ACHN (cell line): ENCODE data around the gene CD74.

Experiments
- DNase-seq: peaks from one replicate; pipeline ENCODE4 v3.0.0-alpha.2; 2015
- in situ Hi-C: cut with HindIII; loops from 2 replicates; pipeline ENCODE4 v1.10.0; 2017; ENCODE audit warnings: low sequenced_read_pairs, low pct_ligation_motif_present, low pct_unique_long_range_greater_than_20kb

Gene CD74

DNA sequence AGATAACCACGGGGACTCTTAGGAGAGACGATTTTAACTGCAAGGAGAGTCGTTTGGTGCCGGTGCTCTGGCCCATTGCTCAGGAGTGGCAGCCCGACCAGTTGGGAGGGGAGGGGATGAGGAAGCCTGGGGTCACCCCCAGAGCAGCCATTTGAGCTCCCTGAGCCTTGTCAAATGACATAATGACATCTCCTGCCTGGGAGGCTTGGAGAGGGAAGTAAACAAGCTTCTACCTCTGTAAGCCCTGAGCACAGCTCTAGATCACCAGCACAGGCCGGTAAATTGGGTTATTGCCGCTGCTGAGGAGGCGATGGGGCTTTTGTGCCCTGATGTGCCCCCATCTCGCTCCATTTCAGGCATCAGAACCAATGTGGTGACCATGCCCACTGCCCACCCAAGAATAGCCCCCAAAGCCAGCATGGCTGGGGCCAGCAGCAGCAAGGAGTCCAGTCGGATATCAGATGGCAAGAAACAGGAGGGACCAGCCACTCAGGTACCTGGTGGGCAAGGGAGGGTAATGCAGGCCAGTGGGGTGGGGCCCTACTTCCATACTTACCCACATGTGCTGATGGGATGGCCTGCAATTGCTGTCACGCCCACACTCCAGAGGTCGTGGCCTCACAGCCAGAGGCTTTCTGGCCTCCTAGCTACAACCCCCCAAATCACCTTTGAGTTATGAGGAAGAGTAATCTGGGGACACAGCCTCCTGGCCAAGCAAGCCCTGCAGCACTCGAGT, 23.0 kb downstream of the CD74 start:
- in situ Hi-C loops = no loop called here
- no peak for DNase-seq

DNA sequence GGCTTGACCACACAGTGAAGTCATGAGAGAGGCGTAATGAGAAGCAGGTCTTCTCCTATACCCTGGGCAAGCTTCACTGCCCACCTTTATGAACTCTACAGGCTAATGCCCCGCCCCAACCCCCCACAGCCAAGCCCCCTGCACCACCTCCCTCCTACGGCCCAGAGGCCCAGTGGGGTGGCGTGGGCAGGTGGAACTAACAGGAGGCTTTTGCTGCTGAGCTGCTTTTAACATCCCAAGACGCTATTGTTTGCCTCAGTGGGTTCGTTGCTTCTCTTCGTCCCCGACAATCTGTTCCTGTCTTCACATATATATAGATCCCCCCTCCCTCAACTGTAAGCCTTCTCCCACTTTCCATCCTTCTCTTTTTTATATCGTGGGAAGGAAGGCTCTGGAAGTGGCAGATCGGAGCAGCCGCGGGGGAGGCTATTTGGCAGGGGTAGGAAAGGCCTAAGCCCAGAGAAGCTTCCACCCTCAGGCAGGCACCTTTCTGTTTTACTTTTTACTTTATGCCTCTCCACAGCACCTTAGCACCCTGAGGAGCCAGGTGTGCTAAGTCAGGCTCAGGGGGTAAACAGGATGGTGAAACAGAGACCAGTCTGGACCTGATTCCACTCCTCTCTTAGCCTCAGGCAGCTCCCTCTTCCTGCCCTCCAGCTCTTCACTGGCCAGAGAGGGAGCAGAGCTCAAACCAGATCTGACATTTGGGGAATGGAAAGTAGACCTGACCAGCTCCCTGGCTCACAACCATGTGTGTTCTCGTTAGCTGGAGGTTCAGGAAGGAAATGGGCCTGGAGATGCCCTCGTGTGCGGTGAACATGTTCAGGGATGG, 26.5 kb downstream of the CD74 start:
- DNase-seq = no peak
- in situ Hi-C loops = no loop called here

DNA sequence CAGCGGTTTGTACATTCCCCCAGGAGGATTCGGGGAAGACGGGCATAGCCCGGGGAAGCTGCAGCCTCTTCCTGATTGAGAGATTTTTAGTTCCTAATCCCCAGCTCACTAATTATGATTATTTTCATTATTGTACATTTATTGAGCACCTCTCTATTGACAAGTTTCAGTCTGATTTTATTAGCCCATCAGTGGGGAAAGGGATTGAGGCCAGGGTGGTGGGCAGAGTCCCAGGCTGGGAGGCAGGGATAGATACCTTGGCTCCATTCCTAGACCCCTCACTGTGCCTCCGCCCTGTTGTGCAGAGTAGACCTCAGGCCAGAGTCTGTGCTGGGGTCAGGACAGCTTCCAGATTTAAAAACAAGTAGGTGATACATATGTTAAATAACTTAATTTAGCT, 28.0 kb downstream of the CD74 start:
- in situ Hi-C loops = no loop called here
- no peak for DNase-seq

DNA sequence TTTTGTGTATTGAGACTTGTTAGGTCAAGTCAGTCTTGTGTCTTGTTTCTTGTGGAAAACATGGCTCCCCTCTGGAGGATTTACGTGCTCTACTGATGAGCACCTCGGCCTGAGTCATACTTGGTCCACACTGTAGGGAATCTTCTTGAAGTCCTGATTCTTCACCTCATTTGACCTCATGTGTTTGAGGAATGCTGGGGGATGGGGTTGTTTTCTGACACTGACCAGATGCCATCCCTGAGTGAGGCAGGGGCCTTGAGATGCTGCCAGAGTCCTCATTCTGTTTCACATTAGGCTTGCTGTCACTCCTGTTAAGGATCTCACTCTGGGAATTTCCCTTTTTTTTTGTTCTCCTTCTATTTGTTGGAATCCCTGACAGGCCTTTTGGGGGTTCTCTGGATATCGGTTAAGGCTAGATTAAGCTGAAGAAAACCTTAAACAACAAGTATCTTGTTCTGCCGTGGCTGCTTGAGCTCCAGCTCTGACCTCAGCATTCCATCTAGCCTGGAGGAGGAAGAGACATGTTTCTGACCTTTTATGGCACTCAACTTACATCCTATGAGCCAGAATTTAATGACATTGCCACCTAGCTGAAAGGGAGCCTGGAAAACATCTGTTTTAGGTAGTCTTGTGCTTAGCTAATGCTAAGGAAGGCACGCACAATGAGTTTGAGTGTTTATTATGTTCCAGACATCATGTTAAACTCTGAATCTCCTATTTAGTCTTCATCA, 34.6 kb downstream of the CD74 start:
- in situ Hi-C loops = no loop called here
- peak; percentile 21 for DNase-seq

DNA sequence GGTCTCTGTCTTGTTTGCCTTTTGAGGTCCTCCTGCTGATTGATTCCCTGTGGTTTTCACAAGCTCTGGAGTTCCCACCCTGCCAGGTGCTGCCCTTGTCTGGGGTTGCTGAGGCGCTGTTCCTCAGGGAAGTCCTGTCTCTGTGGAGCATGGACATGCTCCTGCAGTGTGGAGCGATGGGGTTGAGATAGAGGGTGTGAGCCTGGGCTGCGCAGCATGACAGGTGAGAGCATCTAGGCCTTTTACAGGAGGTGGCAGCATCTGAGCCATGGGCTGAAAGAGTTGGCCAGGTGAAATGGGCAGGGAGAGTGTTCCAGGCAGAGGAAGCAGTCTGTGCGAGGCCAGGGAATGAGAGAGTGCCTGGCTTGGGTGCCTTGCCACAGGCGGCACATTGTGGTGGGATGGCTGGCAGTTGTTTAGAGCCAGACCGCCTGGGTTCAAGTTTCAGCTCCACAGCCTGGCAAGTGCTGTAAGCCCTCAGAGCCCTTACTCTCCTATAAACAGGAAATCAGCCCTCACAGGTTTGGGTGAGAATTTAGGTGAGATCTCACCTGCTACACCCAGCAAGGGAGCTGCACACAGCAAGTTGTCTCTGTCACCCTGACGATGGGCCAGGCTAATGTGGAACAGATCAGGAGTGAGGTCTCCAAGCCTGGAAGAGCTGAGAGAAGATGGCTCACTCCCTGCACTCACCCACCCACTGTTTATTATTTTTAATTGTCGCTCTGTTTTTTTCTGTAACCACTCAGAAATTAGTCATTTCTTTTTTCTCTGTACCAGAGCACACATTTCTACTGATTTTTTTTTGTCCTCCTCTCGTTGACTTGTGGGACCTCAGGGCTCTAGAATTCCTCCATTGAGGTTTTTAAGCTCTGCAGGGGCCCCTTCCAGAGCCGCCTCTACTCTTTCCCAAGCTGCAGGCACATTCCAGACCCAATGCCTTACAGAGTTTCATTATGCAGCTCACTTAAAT, 35.6 kb downstream of the CD74 start:
- no peak for DNase-seq
- in situ Hi-C loops = no loop called here

DNA sequence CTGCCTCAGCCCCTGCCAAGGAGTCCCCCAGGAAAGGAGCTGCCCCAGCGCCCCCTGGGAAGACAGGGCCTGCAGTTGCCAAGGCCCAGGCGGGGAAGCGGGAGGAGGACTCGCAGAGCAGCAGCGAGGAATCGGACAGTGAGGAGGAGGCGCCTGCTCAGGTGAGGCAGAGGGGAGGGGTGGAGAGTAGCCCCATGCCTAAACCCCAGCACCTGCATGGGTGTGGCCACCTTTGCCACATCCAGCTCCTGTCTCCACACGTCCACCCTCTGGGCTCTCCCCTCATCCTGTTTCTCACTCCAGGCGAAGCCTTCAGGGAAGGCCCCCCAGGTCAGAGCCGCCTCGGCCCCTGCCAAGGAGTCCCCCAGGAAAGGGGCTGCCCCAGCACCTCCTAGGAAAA, 38.1 kb downstream of the CD74 start:
- in situ Hi-C loops = no loop called here
- no peak for DNase-seq

DNA sequence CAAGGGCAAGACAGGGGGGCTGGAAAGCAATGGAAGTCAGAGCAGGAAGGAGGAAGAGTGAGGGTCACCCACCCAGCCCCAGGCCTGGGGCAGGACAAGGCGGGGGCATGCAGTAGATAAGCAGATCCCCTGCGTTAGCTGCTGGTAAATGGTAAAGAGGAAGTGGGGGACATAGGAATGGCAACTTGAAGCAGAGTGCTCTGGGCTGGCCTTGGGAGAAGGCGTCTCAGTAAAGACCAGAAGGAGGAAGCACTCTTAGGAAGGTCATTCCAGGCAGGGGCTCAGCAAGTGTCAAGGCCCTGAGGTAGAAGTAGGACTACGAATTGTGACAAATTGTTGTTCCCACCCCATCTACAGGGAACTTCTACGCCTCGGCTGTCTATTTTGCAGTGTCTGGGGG, 40.1 kb downstream of the CD74 start:
- in situ Hi-C loops = no loop called here
- no peak for DNase-seq

DNA sequence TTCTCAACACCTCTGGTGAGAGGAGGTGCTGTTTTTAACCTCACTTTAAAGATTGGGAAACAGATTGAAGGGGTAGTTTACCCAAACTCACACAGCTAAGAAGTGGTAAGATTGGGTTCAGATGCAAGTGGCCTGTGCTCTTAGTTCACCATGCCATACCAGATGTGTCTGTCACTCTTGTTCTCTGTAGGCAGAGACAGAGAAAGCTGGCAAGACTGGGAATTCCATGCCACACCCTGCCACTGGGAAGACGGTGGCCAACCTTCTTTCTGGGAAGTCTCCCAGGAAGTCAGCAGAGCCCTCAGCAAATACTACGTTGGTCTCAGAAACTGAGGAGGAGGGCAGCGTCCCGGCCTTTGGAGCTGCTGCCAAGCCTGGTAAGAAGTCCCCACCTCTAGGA, 44.2 kb downstream of the CD74 start:
- no peak for DNase-seq
- in situ Hi-C loops = no loop called here

DNA sequence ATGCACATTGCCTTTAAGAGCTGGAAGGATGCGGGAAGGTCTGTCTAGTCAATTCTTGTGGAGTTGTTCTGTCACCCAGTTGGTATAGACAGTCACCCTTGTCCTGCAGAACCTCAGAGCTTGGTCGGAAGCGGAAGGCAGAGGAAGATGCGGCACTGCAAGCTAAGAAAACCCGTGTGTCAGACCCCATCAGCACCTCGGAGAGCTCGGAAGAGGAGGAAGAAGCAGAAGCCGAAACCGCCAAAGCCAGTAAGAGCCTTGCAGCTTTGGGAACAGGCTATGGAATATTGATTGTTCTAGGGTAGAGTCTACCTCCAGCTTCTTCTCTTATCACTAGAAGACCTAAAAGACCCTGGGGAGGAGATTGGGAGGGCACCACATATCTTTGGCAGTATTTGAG, 48.7 kb downstream of the CD74 start:
- no peak for DNase-seq
- in situ Hi-C loops = no loop called here

DNA sequence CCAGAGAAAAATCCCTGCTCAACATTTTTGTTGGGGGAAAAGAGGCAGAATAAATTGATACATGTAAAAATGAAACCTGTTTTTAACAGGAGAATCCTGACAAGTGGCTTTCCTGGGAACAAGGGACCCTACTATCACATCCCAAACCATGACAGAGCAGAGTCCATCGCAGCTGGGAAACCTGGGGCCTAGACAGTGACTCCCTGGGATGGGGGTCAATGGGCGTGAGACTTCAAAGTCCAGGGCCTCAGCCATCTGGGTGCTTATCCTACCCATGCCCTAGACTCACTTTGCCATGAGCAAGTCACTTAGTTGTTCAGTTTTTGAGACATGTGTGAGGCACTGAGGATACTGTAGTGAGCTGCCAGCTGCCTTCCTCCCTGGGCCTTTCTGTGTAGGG, 49.5 kb downstream of the CD74 start:
- in situ Hi-C loops = no loop called here
- DNase-seq = no peak

DNA sequence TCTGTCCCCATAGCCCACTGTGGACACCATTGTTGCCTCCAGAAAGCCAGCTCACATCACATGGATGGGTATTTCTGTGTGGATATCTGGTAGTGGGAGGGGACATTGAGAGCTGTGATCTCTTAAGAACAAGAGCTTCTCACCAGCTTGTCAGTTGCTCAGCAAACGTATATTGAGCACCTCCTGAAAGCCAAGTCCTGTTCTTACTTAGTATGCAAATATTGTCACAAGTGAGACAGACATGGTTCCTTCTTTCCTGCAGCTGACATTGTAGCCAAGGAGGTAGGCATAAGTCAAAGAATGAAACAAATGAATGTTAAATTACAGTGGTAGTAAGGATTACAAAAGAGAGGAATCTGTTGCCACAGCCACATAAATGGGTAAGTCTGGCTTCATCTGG, 51.4 kb downstream of the CD74 start:
- DNase-seq = no peak
- in situ Hi-C loops = no loop called here

DNA sequence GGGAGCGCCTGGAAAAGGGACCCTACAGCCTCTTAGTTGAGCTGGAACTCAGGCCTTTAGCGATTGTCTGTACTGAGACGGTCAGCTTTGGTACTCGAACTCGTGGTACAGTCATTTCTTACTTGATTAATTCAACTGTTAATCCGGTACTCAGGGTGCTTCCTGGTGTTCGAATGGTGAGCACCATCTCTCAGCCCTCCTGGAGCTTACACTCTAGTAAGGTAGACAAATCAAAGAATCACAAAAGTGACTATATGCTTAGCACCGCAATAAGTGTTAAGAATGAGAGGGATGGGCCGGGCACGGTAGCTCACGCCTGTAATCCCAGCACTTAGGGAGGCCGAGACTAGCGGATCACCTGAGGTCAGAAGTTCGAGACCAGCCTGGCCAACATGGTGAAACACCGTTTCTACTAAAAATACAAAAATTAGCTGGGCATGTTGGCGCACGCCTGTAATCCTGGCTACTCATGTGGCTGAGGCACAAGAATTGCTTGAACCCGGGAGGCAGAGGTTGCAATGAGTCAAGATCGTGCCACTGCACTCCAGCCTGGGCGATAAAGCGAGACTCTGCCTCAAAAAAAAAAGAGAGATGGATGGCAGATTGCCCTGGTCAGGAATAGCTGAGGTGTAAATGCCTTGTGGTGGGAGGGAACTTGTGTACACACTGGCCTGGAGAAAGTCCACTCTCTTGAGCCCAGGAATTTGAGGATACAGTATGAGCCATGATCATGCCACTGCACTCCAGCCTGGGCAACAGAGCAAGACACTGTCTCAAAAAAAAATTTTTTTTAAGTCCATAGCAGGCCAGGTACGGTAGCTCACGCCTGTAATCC, 54.2 kb downstream of the CD74 start:
- peak; percentile 48 for DNase-seq
- in situ Hi-C loops = no loop called here

DNA sequence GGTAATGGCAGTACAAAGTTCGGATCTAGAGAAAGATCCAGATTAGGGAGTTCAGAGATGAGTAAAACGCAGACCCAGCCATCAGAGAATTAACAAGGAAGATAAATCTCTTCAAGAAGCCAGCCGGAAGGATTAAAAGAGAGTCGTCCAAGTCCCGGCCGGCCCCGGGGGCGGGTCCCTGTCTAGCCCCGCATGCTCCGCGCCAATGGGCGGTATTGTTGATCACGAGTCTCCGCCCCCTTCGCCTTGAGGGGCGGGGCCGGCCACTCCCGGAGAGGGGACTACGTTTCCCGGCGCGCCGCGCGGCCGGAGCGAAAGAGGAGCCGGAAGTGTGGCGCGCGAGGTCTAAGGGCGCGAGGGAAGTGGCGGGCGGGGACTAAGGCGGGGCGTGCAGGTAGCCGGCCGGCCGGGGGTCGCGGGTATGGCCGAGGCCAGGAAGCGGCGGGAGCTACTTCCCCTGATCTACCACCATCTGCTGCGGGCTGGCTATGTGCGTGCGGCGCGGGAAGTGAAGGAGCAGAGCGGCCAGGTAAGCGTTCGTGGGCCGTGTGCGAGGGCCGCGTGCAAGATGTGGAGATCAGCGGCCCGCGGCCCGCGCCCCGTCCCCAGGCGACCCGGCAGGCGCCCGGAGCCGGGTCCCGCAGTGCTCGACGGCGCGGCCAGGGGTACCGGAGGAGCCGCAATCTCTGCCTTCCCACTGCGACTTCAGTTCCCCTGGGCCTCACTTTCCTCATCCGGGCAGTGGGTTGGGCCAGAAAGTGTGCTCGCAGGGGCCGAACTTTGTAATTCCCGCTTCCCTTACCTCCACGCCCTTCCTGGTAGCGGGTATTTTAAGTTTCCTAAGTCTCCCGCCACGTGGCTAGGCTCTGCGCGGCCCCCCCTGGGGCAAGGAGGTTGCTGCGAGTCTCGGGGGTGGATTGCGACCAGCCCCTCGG, 55.1 kb downstream of the CD74 start, which contains the start of gene TCOF1:
TCOF1 (plus strand) TSS at position 372 of the 935 bp plus-strand sequence; CDS start at position 422, 50 bp downstream.
- in situ Hi-C loops = no loop called here
- peak; percentile 95 for DNase-seq

DNA sequence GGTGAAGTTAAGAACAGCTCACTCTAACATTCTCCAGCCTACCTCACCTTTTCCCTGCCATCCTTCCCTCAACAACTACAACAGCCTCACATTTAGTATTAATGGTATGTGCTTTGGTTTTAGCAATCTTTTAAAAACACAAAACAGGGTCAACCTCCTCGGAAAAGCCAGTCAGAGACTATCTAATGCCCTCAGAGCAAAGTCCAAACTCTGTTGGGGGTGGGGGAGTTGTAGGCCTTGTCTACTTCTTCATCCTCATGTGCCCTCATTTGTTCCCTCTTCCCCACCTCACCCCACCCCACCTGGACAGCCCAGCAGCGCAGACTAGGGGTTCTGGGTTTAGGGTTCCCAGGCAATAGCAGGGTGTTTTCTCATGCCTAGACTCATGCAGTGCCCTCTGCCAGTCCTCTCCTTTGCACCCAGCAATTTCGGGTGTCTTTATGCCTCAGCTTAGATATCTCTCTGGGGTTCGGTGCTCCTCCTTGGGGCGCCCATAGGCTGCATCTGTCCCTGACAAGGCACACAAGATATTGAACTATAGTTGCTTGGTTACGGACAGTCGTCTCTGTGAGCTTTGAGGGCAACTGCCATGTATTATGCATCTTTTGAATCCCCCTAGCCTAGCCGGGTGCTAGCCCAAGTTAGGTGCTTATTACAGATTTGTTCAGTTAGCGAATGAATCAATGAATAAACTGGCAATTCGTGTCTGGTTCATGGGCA, 56.0 kb downstream of the CD74 start:
- in situ Hi-C loops = no loop called here
- no peak for DNase-seq

DNA sequence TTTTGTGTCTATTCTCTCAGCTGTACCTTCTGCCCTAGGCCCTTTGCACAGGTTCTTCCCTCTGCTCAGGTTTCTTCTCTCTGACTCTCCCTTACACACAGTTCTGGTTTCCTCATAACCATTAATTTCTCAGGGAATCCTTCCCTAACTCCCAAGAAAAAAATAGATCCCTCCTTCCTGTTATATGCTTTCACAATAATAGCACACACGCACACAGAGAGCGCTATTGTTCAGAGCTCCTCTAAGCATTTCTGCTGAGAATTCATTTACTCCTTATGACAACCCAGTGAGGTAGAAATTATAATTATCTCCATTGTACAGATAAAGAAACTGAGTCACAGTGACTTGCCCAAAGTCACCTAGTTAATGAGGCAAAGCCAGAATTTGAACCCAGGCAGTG, 56.9 kb downstream of the CD74 start:
- in situ Hi-C loops = no loop called here
- no peak for DNase-seq
